ENCODE measurements around the gene PKD1. TPM values are rescaled to one million over a fixed set of nuclear protein-coding genes. Genes with fewer than 3 reads are reported as not detected.

PKD1 gene
- 100 to 1,000 TPM in 2 of 4 donors, 10 to 100 TPM in 2; 51.6 to 119 (median 94.0) TPM for polyA plus RNA-seq (ENCODE audit: insufficient read length in 4 of 4)

DNA sequence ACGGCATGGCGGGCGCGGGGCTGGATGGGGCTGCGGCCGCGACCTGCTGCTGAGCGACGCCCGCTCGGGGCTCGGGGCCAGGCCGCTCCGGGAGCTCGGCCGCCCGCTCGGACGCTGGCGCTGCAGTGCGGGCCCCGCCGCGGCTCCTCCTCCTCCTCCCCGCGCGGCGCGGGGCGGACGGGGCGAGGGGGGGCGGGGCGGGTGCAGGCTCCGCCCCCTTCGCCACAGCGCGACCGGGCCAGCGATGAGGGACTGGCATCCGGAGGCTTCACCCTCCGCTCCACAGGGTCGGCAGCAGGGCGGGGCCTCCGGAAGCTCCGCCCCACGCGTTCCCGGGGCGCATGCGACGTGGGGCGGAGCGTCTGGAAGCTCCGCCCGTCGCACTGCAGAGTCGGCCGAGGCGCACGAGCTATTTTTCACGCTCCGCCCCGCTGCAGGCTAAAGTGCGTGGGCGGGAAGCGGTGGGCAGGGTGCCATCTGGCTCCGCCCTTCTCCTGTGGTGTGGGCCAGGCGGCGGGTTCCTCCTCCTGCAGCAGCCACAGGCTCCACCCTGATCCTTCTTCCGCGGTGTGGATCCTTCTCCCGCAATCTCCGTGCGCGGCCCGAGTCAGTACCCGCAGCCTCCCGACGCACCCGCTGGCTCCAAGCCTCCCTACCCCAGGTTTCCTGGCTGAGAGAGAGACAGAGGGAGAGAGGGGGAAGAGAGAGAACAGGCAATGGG lies at the start of gene PKD1:
PKD1 (minus strand) TSS at position 129 of the 721 bp plus-strand sequence. CDS start 209 bp downstream, outside the sequence.
- peak in 3 of 4 donors; percentile 84 to 88 (median 84) for DNase-seq (ENCODE audit: low read depth in 4 of 4, low spot score in 3 of 4)

DNA sequence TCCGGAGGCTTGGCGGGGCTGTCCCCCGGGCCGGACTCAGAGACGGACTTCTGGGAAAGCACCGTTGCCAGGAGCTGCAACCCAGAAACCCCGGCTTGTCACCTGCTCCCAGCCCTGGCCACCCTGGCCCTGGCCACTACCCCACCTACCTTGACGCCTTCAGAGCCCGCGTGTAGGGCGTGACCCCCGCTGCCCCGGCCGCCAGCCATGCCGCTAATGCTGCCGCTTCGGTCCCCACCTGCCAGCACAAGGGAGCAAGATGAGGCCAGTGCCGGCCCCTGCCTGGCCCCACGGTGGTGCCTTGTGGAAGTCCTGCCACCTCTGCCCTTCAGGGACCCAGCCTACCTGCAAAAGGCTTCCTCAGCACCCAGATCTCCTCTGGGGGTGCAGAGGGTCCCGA lies 49.3 kb upstream of the PKD1 start:
- DNase-seq (ENCODE audit: low read depth in 4 of 4, low spot score in 3 of 4): no peak

DNA sequence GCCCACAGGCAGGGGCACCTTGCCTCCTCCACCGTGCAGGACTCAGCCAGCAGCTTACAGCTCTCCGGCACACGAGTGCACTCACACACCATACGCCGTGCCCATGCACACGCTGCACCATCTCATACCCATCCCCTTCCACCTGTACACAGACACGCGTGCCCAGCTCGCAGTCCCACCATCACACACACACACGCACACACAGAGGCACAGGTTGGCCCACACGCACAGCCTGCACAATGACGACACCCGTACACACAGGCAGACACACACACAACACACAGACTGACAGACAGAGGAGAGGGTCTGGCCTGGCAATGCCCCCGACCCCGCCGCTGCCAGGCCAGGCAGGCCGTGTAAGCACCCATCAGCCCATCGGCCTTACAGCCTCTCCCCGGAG lies 48.6 kb upstream of the PKD1 start:
- no peak for DNase-seq (ENCODE audit: low read depth in 4 of 4, low spot score in 3 of 4)

DNA sequence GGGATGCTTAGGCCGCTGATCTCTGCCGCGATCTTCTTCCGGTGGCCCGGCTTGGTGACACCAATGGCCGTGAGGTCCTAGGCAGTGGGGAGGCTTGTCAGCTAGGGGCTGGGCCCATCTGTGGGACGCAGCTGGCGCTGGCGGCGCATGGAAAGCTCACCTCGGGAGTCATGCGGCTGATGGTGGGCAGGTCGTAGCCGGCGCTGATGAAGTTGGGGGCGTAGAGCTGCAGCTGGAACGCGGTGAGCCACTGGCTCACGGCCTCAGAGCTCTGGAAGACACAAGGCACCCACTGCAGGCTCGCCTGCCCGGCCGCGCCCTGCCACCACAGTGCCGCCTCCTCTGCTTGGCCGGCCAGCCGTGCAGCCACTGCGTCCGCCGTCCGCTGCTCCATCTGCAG lies 48.0 kb upstream of the PKD1 start:
- DNase-seq (ENCODE audit: low read depth in 4 of 4, low spot score in 3 of 4): no peak

DNA sequence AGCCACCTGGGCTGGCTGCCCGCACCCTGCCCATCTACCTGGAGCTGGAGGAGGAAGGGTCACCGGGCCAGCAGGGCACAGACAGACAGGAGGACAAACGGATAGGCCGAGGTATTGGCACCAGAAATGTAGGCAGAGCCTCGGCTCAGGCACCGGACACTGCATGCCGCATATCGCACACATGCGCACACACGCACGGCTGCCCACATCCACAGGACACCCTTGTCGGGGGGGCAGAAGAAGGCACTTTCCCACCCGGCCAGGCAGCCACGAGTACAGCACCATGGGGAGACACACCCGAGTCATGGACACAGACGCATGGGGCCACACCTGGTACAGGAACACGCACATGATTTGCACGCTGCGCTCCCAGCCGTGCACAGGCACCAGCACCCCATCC lies 46.3 kb upstream of the PKD1 start:
- no peak for DNase-seq (ENCODE audit: low read depth in 4 of 4, low spot score in 3 of 4)

DNA sequence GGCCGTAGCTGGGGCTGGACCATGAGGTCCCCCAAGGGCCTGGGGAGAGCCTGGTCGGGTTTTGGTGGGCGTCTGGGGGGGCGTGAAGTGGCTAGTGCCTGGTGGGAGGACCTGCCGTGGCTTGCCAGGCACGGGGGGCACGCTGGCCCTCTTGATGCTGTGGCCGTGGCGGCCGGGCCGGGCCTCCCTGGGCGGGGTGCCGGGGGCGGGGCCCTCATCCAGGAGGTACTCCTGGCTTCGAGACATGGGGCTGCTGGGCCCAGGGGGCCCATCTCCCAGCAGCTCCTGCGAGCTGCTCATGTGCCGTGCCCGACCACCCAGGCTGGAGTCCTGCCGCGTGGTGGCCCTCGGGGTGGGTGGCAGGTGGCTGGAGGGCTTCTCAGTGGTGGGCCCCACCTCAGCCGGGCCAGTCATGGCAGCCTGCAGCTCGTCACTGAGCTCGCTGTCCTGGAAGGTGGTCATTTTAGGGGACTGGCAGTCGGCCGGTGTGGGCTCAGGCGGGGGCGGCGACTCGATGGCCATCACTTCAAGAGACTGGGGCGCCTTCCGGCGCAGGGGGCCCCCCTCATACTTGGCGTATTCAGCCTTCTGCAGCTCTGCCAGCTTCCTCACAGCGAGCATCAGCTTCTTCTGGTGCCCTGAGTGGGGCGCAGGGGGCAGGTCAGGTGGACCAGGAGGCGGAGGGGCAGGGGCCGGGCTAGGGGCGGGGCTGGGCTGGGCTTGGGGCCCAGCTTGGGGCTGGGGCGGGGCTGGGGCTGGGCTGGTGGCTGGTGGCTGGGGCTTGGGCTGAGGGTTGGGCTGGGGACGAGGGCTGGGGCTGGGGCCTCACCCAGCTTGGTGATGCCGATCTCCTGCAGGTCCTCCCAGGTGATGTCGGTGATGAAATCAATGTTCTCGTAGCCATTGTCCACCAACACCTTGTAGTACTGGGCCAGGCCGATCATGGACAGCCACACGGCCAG lies 45.5 kb upstream of the PKD1 start:
- no peak for DNase-seq (ENCODE audit: low read depth in 4 of 4, low spot score in 3 of 4)

DNA sequence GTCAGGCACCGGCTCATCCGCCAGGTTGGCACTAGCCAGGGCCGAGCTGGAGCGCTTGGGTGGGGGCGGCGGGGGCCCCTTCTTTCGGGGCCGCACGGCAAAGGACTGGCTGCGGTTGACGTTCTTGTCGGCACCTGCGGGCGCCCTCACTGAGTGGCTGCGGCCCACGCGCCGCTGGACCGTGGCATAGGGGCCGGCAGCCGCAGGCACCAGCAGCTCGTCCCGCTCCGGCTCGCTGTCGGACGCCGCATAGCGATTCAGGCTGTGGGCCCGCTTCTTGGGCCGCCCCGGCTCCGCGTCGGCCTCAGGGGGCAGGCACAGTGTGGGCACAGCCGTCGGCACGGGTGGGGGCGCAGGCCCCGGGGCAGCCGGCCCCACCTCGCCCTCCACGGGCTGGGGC lies 44.8 kb upstream of the PKD1 start:
- no peak for DNase-seq (ENCODE audit: low read depth in 4 of 4, low spot score in 3 of 4)

DNA sequence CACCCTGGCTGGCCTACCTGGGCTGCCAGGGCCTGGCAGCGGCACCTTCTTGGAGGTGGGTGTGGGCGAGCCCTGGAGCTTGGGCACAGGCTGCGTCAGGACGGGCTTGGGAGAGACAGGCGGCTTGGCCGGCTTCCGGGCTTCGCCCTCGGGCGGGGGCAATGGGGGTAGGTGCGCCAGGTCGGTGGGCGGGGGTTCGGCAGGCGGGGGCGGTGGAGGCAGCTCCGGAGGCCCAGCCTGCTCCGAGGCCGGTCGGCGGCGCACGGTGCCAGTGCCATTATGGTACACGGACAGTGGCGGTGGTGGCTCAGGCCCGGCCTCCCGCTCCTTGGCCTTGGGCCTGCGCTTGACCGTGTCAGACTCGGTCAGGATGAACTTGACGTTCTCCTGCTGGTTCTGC lies 43.9 kb upstream of the PKD1 start:
- no peak for DNase-seq (ENCODE audit: low read depth in 4 of 4, low spot score in 3 of 4)

DNA sequence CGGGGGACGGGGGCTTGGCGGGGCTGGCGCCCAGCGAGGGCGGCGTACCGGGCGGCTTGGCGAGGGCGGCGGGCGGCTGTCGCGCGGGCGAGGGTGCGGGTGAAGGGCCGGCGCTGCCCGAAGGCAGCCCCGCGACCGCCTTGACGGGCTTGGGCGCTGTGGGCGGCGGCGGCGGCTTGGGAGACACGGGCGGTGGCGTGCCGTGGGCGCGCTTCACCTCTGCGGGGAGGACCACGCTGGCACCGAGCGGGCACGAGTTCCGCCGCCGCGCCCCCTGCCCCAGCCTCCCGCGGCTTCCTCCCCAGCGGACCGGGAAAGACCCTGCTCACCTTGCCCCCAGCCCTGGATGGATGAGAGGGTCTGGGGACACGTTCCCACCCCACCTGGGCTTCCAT lies 43.4 kb upstream of the PKD1 start:
- DNase-seq (ENCODE audit: low read depth in 4 of 4, low spot score in 3 of 4): no peak

DNA sequence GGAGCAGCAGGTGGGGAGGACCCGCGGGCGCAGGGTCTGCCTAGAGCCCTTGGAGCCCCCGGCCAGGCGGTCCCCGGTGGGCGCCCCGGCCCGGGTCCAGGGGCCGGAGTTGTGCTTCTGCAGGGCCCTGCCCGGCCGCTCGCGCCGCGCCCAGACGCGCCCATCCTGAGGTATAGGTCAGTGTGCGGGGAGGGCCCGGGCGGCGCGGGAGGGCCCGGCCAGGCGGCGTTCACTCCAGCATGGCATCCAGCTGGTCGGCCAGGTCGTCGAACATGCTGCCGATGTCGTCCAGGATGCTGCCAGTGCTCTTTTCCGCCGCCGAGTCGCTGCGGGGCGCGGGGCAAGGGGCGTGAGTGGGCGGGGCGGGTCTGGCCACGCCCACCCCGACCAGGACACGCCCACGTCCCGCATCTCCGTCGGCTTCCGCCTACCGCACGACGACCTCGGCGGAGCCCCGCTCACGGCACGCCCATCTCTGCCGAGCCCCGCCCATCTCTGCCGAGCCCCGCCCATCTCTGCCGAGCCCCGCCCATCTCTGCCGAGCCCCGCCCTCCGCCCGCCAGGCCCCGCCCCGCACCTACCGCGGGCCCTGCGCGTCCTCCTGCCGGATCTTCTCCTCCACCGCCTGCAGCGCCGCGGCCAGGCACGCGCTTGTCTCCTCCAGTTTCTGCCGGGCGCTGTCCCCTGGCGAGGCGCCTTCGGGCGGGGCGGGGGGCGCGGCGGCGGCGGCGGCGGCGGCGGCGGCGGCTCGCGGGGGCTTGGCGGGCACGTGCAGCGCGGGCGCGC lies 42.8 kb upstream of the PKD1 start:
- DNase-seq (ENCODE audit: low read depth in 4 of 4, low spot score in 3 of 4): no peak

DNA sequence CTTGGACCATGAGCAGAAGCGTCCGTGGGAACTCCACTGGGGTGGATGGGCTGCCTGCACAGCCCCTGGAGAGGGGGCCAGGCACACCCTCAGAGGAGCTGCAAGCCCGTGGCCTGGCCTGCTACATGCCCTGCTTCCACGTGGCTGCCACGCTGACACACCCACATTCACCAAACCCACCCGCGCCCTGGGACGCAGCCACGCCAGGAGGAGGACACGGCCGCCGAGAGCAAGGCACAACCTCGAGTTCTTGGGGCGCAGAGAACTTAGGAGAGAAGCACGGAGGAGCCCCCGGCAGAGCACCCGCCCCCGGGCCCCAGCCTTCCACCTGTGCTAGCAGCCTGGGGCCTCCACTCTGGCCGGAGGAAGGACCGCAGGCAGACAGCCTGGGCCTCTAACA lies 41.9 kb upstream of the PKD1 start:
- DNase-seq (ENCODE audit: low read depth in 4 of 4, low spot score in 3 of 4): no peak

DNA sequence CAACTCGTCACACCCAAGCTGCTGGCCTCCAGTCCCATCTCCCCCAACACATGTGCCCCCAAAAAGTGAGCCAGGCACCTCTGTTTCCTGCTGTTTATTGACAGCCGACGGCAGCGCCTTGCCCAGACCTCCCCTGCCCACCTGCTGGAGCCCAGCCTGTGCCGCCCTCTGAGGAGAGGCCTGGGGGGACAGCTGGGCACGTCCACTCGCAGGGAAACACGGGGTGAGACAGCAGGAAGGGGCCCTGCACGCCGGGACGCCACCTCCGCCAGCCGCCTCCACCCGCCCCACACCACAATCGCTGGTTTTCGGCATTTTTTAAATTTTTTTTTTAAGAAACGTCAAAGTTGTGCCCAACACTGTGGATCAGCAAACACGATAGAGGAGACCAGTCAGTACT lies 41.4 kb upstream of the PKD1 start:
- no peak for DNase-seq (ENCODE audit: low read depth in 4 of 4, low spot score in 3 of 4)

DNA sequence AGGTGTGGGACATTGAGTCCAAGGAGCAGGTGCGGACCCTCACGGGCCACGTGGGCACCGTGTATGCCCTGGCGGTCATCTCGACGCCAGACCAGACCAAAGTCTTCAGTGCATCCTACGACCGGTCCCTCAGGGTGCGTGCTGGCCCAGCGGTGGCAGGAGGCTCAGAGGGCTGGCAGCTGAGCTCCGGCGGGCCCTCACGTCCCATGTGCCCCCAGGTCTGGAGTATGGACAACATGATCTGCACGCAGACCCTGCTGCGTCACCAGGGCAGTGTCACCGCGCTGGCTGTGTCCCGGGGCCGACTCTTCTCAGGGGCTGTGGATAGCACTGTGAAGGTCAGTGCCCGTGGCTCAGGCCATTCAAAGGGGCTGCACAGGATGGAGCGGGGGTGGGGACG lies 40.3 kb upstream of the PKD1 start:
- DNase-seq (ENCODE audit: low read depth in 4 of 4, low spot score in 3 of 4): no peak

DNA sequence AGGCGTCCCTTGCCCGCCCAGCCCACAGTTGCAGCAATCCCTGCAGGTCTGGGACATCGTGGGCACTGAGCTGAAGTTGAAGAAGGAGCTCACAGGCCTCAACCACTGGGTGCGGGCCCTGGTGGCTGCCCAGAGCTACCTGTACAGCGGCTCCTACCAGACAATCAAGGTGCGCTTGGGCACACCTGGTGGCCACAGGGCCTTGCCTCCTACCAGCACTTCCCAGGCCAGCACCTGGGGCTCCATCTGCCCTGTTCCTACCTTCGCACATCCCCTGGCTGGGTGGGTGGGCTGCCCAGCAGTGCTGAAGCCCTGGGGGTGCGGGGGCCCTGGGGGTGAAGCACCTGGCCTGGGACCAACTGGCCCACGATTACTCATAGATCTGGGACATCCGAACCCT lies 39.8 kb upstream of the PKD1 start:
- DNase-seq (ENCODE audit: low read depth in 4 of 4, low spot score in 3 of 4): no peak

DNA sequence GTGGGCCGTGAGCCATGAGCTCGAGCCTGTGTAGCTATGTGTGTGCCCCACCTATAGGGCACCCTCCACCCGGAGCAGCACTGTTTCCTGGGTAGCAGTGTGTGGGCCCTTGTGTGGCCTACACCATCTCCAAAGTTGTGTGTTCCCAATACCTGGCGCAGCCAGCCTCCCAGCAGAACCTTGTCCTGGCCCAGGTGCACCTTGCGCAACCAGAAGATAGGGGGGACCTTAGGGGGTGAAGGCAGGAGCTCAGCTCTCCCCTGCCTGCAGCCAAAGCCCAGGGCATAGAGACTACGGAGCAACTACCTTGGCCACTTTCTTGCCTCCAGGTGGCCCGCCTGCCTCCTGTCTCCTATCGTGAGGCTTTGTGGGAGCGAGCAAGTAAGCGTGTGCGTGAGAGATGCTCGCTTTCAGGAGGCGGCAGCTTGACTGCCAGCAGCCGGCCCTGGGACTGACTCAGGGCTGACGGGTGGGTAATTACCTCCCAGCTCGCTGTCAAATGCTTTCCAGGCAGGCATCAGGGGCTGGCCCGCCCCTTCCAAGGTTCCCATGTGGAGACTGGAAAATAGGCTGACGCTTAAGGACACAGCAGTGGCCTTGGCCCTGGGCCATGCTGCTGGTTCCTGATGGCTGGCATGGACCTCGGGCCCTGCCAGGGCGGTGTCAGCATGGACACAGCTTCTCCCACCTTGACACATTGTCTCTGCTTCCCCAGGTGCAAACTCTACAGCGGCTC lies 38.9 kb upstream of the PKD1 start:
- no peak for DNase-seq (ENCODE audit: low read depth in 4 of 4, low spot score in 3 of 4)

DNA sequence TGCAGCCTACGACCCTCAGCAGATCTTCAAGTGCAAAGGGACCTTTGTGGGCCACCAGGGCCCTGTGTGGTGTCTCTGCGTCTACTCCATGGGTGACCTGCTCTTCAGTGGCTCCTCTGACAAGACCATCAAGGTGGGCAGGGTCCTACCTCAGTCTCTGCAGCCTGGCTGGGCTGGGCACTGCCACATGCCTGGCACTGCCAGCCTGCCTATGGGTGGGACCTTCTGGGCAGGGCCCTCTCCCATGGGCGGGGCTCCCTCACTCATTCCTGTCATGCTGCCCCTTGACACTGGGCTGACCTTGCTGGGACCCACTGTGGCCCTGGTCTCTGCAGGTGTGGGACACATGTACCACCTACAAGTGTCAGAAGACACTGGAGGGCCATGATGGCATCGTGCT lies 38.2 kb upstream of the PKD1 start:
- DNase-seq (ENCODE audit: low read depth in 4 of 4, low spot score in 3 of 4): no peak

DNA sequence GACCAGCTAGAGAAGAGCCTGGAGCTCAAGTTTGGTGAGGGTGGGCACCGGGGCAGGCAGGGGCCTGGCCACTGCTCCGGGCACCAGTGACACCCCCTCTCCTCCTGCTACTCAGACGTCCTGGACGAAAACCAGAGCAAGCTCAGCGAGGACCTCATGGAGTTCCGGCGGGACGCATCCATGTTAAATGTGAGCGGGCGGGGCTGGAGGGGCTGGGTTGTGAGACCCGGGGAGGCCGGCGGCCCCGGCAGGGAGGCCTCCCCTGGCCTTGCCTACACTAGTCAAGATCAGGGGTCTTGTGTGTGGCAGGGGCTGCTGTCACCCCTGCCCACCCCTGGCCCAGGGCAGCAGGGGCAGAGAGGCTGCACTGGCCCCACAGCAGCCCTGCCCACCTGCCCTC lies 37.7 kb upstream of the PKD1 start:
- no peak for DNase-seq (ENCODE audit: low read depth in 4 of 4, low spot score in 3 of 4)

DNA sequence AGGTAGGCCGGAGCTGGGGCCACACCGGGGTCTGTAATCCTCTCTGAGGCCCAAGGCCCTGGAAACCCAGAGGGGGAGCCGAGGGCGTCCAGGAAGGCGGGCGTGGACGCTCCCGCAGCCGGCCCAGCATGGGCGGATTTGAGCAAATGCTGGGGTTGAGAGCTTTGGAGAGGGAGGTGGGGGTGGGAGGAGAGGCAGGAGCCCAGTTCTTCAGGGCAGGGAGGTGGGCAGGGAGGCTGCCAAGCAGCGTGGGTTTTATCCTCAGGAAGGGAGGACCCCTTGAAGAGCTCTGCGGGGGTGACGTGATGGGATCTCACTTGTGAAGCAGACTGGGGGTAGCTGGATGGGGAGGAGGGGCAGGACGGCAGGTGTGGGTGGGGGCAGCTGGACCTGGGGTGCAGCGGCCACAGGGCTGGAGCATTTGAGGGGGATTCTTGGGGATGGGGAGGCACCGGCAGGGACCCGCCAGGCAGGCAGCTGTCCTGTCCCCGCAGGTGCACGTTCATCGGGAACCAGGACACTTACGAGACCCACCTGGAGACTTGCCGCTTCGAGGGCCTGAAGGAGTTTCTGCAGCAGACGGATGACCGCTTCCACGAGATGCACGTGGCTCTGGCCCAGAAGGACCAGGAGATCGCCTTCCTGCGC lies 37.1 kb upstream of the PKD1 start:
- DNase-seq (ENCODE audit: low read depth in 4 of 4, low spot score in 3 of 4): no peak

DNA sequence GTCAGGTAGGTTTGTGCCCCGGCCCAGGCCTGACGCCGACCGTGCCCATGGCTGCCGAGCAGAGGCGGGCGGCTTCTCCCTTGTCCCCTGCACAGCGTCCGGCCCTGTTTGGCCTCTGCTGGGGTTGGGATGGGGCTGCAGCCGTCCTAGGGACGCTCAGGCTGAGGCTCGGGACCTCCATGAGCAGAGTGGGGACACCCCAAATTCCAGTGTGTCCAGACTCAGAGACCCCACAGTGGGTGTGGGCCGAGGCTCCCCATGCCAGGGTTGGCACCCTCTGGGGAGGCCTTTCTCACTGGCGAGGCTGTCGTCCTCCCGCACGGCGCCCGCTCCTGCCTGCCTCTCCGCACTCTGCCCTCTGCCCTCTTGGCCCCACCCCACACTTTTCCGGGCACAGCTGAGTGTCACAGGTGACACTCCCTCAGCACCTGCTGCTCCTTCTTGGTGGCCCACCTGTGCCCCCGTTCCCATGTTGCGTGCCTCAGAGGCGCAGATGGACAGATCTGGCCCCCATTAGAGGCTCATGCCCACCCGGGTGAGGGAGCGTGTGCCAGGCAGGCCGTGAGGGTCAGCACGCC lies 36.0 kb upstream of the PKD1 start:
- DNase-seq (ENCODE audit: low read depth in 4 of 4, low spot score in 3 of 4): no peak

Measured in left renal pelvis (tissue), 4 donors.